HG03064 (cell line): ENCODE data around the gene CFP.
"Not testable (repeated sequence)": the region's sequence is repeated elsewhere in the genome, so short reads cannot be mapped to it uniquely, and the experiment has no call there.

Experiments
- ATAC-seq: cut with Tn5 transposase; IDR thresholded peaks from one replicate; pipeline ENCODE4 v1.9.1; 2021; ENCODE audit warnings: low read depth; ENCODE audit not compliant: unreplicated experiment

Gene CFP

DNA sequence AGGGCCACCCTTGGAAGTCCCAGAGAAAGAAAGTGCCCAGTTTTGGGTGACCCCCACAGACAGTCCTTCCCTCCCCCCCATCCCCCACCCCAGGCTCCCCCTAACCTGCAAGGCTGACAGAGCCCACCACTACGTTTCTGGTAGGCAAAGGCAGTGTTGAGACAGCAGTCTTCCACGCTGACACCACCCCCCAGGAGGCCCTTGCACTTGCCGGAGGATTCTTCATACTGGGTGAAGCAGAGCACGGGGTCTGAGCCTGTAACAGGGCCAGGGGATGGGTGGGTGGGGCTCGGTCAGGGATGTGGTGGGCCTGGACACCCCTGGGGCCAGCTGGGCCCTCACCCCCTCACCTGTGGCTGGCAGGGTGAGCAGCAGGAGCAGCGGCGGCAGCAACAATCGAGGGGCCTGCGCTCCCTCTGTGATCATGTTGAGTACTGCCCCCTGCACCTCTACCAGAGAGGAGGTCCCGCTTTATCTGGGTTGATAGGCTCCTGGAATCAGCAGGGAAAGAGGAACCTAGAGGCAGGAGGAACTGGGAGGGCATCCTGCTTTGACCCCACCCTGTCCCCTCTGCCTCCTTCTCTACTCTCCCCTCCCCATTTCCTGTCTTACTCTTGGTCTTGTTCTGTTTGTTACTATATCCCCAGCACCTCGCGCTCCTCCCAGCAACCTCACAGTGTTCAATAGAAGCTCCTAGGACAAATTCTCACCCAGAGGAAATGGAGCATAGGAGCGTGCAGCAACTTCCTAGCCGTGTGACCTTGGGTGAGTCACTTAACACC lies at the start of gene CFP:
Gene CFP, minus strand, starts transcription at position 512 of the 782 bp plus-strand sequence. Its CDS starts 86 bp downstream, at position 426.
- no peak for ATAC-seq

DNA sequence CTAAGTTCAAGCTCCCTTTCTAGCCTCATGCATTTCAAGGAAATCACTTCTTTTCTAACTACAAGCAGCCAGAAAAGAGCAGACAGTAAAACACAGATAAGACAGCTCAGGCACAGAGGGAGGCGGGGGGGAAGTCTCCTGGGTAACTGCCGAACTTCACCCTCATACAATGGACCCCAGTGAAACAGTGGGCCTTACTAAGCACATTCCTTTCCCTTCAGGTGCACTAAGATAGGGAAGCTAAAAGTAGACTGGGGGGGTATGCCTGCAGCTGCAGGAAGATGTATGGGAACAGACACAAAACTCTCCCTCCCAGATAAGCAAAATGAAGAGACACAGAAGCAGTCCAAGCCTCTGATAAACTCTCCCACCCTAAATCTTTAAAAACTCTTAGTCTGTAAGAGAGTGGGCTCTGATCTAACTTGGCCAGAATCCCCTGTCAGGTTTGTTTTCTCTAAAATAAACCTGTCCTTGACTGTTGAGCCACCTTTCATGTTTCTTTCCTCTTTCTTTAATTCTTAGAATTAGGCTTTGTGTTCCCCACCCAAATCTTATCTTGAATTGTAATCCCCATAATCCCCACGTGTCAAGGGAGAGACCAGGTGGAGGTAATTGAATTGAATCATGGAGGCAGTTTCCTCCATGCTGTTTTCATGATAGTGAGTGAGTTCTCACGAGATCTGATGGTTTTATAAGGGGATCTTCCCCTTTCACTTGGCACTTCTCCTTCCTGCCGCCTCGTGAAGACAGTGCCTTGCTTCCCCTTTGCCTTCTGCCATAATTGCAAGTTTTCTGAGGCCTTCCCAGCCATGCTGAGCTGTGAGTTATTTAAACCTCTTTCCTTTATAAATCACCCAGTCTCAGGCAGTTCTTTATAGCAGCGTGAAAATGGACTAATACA lies 46.5 kb upstream of the CFP start:
- not testable (repeated sequence) for ATAC-seq

DNA sequence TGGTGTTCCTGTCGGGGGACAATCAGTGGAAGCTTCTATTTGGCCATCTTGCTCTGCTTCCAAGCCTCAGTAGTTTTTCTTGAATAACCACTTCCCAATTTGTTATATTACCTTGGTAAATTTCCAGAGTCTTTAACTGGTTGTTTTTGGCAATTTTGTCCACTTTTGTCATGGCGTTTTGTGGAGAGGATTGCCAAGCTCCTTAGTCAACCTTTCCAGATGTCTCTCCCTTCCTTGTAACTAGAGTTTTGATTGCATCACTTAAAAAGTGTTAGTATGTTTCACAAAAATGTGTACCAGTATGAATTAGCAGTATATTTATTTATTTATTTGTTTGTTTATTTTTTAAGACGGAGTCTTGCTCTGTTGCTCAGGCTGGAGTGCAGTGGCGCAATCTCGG lies 45.0 kb upstream of the CFP start:
- no peak for ATAC-seq

DNA sequence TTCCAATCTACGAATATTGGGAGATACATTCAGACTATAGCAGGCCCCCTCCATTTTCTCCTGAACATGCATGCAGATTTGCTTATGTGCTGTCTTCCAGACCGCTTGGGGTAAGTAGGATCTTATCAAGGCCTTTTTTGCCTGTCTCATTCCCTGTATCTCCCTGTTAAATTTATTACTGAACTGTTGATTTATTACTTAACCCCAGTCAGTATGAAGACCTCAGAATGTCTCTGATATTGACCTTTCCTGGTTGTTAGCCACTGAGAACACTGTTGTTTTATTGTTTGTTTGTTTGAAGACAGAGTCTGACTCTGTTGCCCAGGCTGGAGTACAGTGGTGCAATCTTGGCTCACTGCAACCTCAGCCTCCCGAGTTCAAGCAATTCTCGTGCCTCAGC lies 36.1 kb upstream of the CFP start:
- ATAC-seq: not testable (repeated sequence)

GRCh38 chrX:47664737-47665136 lies 35.0 kb upstream of the CFP start:
- ATAC-seq: no peak

- ATAC-seq: no peak
Measured at GRCh38 chrX:47662144-47662657, 32.5 kb upstream of the CFP start.

- no peak for ATAC-seq
Measured at GRCh38 chrX:47661539-47661938, 31.8 kb upstream of the CFP start.

- ATAC-seq: no peak
Measured at GRCh38 chrX:47659421-47659726, 29.6 kb upstream of the CFP start.

GRCh38 chrX:47658684-47659420 lies 29.1 kb upstream of the CFP start, which contains the start of gene UXT:
Gene UXT, minus strand, starts transcription at chrX:47659180. Its CDS starts 253 bp downstream, at chrX:47658927.
- ATAC-seq: peak; percentile 72

- no peak for ATAC-seq
Measured at GRCh38 chrX:47658301-47658683, 28.6 kb upstream of the CFP start.

DNA sequence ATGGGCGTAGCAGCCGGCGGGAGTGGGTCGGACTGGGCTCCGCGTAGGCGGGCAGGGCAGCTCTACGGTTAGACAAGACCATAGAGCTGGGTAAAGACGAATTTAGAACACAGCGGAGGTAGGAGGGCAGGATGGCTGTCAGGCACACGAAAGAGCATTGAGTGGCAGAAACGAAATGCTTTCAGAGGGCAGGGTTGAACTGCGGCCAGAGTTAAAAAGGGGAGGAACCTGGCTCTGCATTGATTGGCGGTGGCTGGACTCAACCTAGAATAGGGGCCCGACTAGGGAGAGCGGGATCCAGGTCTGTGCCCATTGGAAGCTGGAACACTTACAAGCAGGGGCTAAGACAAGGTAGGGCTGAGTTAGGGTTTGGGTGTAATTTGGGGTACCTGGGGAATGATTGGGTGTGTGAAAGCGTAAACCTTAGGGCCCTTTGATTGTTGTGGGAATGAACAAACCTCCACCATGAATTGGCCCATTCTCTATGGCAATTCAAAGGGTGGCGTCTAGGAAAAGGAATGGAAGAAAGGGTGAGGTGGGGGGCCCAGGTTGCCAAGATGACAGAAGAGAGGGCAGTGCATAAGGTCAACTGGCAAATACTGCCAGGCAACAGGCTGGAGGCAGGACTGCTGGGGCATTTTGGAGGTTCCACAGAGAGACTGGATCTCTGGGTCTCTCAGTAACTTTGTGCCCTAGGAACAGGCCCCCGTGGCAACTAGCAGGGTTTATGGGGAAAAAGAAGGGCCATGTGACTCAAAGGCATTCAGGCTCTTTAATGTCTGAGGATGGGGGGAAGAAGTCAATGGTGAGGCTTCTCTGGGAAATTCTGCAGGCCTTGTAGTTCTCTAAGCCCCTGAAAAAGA lies 21.5 kb upstream of the CFP start:
- no peak for ATAC-seq

DNA sequence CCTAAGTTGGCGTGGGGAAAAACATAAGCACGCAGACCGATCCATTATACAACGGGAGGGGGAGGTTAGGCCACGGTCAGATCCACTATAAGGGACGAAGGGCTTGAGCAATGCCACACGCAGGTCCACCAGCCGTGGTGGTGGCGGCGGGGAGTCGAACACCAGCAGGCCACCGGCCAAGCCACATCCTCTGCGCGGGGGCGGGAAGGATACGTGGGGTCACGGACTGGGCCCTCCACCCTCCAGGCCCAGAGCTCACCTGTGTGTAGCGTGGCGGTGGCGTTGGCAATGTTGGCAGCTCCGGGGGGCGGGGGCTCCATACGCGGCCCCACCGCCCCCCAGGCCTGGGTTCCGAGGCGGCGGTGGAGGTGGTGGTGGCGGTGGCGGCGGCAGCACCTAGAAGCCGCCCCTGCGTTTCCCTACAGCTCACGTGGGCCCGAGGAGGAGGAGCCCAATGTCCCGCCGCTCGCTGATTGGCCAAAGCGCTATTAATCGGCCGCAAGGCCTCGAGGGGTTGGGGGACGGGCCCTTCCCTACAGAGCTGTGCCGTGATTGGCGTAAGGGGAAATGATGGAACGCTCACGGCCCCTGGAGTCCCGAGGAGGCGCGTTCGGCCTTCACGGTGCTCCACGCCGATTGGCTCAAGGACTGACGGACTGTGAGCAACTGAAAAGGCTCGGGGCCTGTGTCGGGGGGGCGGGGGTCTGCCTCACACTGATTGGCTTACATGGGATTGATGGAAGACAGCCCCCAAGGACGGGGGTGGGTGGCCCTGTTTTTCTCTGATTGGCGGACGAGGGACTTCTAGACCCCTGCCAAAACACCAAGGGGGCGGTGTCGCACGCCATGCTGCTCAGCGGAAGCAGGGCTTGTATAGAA lies 20.7 kb upstream of the CFP start, which contains the start of gene ELK1:
Gene ELK1, minus strand, starts transcription at position 400 of the 879 bp plus-strand sequence. CDS start 9,122 bp downstream, outside the sequence.
- ATAC-seq: peak; percentile 89

DNA sequence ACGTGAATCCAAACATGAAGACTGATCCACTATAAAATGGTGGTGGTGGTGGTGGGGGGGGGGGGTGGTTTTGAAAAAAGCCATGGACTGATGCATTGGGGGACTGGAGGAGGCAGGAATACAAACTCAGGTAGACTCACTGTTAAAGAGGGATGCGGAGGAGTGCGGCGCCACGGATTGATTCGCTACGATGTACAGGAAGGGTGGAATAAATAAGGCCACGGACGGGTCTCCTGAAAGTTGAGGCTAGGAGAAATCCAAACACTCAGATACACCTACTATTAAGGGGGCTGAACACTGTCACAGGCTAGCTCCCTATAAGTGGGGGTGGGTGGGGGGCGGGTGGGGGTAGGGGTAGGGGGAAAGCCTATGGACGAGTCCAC lies 20.0 kb upstream of the CFP start:
- no peak for ATAC-seq

DNA sequence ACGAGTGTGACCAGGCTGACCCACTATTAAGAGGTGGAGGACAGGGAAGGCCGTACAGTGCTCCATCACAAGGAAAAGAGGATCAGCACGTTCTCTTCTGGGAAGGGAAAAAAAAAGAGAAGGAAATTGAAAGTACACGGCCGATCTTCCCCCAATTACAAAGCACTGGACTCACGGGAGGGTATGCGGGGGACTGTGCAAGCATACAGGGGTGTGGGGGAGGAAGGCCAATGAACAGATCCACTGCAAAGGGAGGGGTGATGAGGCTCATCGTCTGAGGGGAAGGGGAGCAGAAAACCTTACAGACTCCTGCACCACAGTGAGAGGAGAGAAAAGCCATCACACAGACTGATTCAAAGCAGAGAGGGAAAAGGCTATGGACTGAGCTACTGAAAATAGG lies 19.5 kb upstream of the CFP start:
- no peak for ATAC-seq

DNA sequence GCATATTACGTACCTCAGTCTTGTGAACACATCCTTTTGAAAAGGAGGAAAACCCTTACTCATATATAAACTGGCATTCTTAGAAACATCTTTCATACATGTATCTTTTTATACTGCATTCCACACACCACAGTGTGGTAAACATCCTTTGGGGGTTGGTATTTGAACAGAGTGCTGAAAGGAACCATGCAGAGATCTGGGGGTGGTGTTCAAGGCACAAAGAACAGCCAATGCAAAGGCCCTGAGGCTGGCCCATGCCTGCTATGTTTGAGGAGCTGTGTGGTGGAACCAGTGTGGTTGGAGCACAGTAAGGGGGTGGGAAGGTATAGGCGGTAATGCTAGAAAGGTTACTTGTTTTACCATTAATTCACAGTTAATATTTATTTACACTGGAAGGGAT lies 18.6 kb upstream of the CFP start:
- no peak for ATAC-seq

DNA sequence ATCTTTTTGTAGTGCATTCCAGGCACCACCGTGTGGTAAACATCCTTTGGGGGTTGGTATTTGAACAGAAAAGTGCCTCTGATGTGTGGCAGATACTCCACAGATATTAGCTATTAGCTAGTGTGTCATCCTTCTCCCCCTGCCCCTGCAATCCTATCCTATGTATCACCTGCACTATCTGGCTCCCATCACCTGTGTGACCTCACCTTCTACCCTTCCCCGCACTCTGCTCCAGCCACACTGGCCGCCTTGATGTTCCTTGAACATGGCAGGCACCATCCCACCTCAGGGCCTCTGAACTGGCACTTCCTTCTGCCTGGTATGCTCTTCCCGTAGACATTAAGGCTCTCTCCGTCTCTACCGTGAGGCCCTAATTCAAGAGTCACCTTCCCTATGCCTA lies 16.9 kb upstream of the CFP start:
- ATAC-seq: no peak

- ATAC-seq: no peak
Measured at GRCh38 chrX:47645530-47645929, 15.8 kb upstream of the CFP start.

DNA sequence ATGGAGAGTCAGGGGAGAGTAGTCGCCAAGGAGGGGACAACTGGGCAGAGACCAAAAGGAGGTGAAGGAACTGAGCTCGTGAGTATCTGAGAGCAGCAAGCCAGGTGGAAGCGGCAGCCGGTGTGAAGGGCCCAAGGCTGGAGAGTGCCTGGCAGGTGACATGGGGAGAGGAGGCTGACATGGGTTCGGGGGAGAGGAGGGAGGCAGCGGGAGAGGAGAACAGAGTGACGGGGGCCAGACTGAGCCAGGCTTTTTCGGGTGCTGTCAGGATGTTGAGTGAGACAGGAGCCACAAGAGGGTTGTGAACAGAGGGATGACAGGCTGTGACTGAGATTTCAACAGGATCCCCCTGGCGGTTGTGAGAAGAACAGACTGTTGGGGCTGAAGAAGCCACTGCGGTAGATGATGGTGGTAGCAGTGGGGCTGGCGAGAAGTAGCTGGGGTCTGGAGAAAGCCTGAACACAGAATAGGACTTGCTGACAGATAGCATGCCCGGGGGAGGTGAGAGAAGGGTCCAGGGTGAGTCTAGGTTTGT lies 14.9 kb upstream of the CFP start:
- no peak for ATAC-seq

GRCh38 chrX:47643926-47644325 lies 14.2 kb upstream of the CFP start:
- ATAC-seq: no peak
